NCI-H2227 (cell line): ENCODE results near the gene CTDSP2.
A peak's percentile ranks its signal among the peaks of the same experiment; 100 is the strongest.
"Not testable (repeated sequence)": the region's sequence is repeated elsewhere in the genome, so short reads cannot be mapped to it uniquely, and the experiment has no call there.

Source experiments
- DNase-seq: peaks from one replicate; lab custom pipeline; 2025; ENCODE audit not compliant: unreplicated experiment; lab: John Stamatoyannopoulos, UW

CTDSP2 gene

DNA sequence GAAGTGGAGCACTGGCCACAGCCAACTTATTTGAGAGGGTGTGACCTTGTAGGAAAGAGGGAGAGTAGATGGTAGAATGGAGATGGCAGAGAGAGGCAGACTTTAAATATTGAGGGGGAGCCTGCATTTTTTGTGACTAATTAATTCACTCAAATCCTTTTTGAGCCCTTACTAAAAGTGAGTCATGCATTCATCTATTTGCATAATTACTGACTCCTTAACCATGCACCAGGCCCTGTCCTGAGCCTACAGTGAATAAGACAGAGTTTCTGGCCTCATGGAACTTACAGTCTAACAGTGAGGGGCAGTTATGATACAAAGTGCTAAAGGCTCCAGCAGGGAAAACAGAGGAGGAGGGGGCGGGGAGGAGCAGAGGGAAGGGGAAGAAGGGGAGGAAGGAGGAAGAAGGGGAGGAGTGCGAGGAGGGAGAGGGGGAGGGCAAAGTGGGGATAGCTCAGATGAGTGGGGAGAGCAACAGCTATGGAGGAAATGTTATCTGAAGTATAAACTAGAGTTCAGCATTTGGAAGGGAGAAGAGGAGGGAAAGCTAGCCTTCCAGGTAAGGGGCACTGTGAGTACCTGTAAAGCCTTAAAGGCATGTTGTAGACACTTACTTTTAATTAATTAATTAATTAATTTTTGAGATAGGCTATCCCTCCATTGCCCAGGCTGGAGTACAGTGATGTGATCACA, 7.5 kb upstream of the CTDSP2 start:
- no peak for DNase-seq

DNA sequence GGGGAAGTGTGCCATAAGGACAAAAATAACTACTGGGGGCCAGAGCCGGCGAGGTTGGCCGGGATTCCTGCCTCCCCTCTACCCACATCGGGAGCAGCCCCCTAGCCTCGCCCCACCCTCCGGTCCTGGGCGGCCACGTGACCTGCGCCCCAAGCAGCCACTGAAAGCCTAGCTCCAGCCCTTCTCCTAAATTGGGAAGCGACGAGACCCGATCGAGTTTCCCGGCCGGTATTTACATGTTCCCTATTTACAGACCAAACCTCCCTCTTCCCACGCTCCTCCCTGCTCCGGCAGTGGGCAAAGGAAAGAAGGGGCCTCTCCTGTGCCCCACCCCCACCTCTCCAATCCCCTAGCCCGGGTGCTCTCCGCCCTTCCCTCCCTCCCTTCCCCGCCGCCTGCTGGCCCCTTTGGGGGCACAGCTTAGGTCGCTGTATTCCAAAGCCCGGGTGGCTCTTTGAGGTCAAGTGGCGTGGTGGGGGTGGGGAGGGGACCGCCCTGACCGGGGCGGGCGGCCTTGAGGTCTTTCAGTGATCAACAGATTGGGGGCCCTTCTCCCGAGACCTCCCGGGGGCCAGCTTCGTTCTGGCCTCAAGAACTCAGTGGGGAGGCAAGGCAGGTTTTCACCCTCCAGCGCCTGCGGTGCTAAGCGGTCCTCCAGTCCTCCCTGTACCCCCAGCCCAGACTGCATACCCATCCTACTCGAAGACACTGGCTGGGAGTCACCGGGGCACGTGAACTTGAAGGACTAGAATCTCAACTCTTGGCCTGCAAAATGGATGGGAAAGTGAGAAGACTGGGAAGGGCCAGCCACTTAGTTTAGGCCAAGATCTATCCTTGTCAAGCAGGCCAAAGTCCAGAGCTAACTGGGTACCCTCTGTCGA, 6.3 kb upstream of the CTDSP2 start:
- peak; percentile 59 for DNase-seq

- no peak for DNase-seq
These were observed 5.7 kb upstream of the CTDSP2 start for GRCh38 chr12:57852200-57852599.

DNA sequence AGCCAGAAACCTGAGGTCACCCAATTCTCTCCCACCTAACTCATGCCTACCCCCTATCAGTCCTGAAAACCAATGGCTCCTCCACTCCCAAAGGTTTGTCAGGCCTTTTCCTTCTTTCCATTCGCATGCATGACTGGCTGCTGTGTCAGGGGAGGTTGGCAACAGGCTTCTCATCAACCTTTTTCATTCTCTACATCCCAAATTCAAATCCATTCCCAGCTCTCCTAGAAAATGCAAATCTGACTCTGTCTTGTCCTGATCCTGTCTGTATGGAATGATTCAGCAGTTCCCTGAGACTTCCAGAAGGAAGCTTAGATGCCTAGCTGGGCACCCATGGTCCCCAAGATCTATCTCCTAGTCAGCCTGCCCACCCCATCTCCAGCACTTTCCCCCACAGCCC, 5.0 kb upstream of the CTDSP2 start:
- no peak for DNase-seq

DNA sequence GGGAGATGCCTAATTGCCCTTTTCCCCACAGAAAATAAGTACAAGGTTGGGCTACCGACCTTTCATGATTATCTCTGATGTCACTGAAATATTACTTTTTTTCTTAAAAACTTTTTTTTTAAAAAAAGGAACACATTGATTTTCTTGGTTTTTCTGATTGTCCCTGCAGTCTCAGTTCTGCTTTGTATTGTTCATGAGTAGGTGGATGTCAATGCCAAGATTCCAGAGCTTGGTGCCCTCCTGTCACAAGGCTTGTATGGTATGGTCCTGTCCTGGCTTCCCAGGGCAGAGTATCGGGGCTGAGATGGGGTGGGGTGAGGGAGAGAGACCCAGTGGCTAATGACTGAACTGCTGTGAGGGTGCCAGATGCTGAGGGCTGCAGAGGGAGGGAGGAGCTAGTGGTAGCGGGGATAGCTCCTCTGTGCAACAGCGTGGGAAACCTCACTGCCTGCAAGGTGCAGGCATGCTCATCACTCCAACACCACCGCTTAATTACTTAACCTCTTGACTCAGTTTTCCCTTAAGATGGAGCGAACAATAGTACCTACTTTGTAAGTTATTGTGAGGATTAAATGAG, 4.4 kb upstream of the CTDSP2 start:
- peak; percentile 9 for DNase-seq

DNA sequence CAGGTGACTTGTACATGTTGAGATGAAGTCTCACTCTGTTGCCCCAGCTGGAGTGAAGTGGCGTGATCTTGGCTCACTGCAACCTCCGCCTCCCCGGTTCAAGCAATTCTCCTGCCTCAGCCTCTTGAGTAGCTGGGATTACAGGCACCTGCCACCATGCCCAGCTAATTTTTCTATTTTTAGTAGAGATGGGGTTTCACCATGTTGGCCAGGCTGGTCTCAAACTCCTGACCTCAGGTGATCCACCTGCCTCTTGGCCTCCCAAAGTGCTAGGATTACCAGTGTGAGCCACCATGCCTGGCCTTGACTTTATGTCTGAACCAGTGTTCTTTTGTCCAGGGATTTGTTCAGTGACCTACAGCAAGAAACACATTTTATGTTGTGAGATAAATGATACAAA, 2.9 kb upstream of the CTDSP2 start:
- DNase-seq: not testable (repeated sequence)

GRCh38 chr12:57849035-57849434, 2.5 kb upstream of the CTDSP2 start:
- DNase-seq: no peak

DNA sequence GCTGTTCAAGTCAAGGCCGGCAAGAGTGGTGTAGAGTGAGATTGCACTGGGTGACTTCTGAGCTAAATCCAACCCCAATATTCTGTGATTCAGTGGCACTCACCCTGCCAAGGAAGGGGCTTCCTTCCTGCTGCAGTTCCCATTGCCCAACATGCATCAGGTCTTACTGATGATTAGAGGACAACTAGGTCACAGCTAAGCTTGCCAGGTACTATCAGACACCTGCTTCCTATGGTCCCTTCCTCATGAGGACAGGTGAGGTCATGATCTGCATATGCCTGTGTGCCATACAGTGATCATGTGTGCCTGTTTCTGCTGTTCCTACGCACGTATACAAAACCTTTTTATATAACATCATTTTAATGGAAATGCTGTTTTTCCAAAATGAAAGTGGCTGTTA, 1.7 kb upstream of the CTDSP2 start:
- DNase-seq: no peak

DNA sequence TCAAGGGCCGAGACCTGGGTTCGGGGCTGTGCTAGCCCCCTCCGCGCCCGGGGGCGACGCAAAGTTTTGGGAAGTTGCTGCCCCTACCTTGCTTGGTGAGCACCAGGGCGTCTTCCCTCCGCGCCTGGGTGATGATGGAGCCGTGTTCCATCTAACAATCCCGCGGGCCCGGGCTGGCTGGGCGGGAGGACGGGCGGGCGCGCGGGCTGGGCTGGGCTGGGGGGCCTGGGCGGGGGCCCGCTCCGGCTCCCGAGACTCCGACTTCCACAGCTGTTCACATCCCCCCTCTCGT, 298 bp downstream of the CTDSP2 start:
- DNase-seq: no peak

GRCh38 chr12:57845478-57846284, 848 bp downstream of the CTDSP2 start:
- DNase-seq: peak; percentile 47

- DNase-seq: no peak
These were observed 1.6 kb downstream of the CTDSP2 start for GRCh38 chr12:57844709-57845477.

GRCh38 chr12:57842342-57843294, 3.9 kb downstream of the CTDSP2 start:
- DNase-seq: no peak

GRCh38 chr12:57841445-57841844, 5.1 kb downstream of the CTDSP2 start:
- DNase-seq: no peak

GRCh38 chr12:57840726-57841125, 5.8 kb downstream of the CTDSP2 start:
- DNase-seq: peak; percentile 13

DNA sequence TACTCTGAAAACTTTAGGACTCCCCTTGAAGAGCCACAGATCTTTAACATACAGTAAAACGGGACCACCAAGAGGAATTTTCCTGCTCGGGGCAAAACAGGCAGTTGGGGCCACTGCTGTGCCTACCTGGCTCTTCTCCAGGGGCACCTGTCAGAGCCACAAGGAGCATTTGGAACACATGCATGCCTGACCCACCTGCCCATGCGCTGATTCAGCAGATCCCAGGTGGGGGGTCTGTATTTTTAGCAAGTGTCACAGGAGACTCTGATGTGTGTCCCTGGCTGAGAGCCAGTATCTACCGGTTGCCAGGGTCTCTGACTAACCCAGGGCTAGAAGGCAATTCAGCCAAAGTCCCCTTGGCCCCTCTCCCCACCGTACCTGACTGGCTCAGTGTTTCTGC, 6.5 kb downstream of the CTDSP2 start:
- no peak for DNase-seq

GRCh38 chr12:57838594-57839302, 7.8 kb downstream of the CTDSP2 start:
- no peak for DNase-seq

- DNase-seq: peak; percentile 25
These were observed 8.5 kb downstream of the CTDSP2 start for GRCh38 chr12:57837864-57838562.
